ENCODE measurements around the gene MBD3L1. TPM values are rescaled to one million over a fixed set of nuclear protein-coding genes. Genes with fewer than 3 reads are reported as not detected.

The MBD3L1 gene
- total RNA-seq, 1 donor from 2014 or later: not detected

DNA sequence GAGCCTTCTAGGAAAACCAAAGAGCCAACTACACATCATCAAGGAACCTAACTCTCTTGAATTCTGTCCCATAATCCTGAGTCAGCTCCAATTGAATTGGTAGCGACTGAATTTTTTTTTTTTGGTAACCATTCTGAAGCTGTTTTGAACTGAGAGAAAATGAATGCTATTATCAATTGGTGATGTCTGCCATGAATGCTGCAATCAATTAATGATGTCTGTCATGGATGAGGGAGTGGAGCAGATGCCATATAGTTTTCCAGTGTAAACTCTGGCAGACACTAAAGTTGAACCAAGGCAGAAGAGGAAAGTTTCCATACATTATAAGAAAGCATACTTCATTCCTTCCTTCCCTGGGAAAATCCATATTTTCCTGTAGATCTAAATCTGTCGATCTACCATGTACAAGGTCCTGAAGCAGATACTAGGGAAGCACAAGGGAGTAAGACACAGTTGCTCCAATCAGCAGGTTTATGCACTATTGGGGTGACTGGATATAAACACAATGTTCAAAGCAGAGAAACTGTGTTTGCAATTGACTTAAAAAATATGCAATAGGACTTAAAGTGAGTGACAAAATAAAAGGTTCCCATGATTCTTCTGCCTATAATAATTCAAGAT lies 48.8 kb downstream of the MBD3L1 start:
- H3K4me1 Mint-ChIP-seq: no peaks in the 10 kb centered on the region
- peaks cover 4% of the 10 kb centered on the region for H3K27me3 Mint-ChIP-seq (ENCODE audit: low read depth)
- H3K9me3 Mint-ChIP-seq: peaks cover 38% of the 10 kb centered on the region
- DNase-seq (ENCODE audit: low read depth, low spot score): no peak
- peaks cover 14% of the 10 kb centered on the region for H3K36me3 Mint-ChIP-seq (ENCODE audit: low read depth)
- TF ChIP-seq, protein P1, sequence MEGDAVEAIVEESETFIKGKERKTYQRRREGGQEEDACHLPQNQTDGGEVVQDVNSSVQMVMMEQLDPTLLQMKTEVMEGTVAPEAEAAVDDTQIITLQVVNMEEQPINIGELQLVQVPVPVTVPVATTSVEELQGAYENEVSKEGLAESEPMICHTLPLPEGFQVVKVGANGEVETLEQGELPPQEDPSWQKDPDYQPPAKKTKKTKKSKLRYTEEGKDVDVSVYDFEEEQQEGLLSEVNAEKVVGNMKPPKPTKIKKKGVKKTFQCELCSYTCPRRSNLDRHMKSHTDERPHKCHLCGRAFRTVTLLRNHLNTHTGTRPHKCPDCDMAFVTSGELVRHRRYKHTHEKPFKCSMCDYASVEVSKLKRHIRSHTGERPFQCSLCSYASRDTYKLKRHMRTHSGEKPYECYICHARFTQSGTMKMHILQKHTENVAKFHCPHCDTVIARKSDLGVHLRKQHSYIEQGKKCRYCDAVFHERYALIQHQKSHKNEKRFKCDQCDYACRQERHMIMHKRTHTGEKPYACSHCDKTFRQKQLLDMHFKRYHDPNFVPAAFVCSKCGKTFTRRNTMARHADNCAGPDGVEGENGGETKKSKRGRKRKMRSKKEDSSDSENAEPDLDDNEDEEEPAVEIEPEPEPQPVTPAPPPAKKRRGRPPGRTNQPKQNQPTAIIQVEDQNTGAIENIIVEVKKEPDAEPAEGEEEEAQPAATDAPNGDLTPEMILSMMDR (conservative IDR thresholded peaks at IDR 0.05): no peak
- H3K4me3 Mint-ChIP-seq: no peak overlapping the region
- no peak overlapping the region for H3K27ac Mint-ChIP-seq (ENCODE audit: unreplicated experiment)

DNA sequence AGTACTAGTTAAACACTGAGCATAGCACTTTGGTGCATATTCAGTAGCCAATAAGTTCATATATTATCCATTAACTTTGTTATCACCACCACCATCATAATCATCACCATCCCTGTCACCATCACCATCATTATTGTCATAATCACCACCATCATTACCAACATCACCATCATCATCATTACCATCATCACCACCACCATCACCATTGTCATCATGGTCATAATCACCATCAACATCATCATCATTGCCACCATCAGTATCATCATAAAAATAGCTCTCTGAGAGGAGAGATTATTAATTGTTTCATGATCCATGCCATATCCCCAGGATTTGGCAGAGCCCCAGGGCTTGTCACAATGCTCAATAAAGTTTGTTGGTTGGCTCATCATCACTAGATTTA lies 49.3 kb downstream of the MBD3L1 start:
- TF ChIP-seq, protein P1 (conservative IDR thresholded peaks at IDR 0.05): no peak
- Mint-ChIP-seq H3K27me3 (ENCODE audit: low read depth) (peaks cover 4% of the 10 kb centered on the region), H3K27ac (ENCODE audit: unreplicated experiment) (no peak overlapping the region), H3K9me3 (peaks cover 38% of the 10 kb centered on the region), H3K4me3 (no peak overlapping the region), H3K36me3 (ENCODE audit: low read depth) (peaks cover 14% of the 10 kb centered on the region), H3K4me1 (no peaks in the 10 kb centered on the region)
- no peak for DNase-seq (ENCODE audit: low read depth, low spot score)

DNA sequence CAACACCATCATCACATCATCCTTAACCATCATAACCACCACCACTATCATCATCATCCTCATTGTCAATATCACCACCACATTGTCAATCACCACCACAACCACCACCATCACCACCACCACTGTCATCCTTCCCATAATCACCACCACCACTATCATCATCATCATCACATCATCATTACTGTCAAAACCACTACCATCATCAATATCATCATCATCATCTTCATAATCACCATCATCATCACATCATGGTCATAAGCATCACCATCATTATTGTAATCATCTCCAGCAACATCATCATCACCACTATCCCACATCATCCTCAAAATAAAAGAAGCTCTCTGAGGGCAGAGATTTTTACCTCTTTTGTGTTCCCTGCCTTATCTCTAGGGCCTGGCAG lies 52.2 kb downstream of the MBD3L1 start:
- H3K27me3 Mint-ChIP-seq (ENCODE audit: low read depth): no peaks in the 10 kb centered on the region
- H3K9me3 Mint-ChIP-seq: peaks cover 22% of the 10 kb centered on the region
- H3K36me3 Mint-ChIP-seq (ENCODE audit: low read depth): peaks cover 3% of the 10 kb centered on the region
- no peak for DNase-seq (ENCODE audit: low read depth, low spot score)
- TF ChIP-seq, protein P1 (conservative IDR thresholded peaks at IDR 0.05): no peak
- no peak overlapping the region for H3K4me3 Mint-ChIP-seq
- H3K27ac Mint-ChIP-seq (ENCODE audit: unreplicated experiment): no peak overlapping the region
- no peaks in the 10 kb centered on the region for H3K4me1 Mint-ChIP-seq

DNA sequence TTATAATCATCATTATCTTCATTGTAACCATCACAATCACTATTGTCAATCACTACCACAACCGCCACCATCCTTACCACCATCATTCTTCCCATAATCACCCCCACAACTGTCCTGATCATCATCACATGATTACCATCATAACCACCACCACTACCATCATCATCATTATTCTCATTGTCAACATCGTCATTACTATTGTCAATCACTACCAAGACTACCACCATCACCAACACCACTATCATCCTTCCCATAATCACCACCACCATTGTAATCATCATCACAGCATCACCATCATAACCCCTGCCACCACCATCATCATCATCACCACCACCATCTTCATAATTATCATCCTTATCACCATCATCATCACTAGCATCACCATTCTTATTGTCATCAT lies 55.2 kb downstream of the MBD3L1 start:
- H3K4me1 Mint-ChIP-seq: no peaks in the 10 kb centered on the region
- no peak overlapping the region for H3K27ac Mint-ChIP-seq (ENCODE audit: unreplicated experiment)
- H3K4me3 Mint-ChIP-seq: no peak overlapping the region
- H3K27me3 Mint-ChIP-seq (ENCODE audit: low read depth): no peaks in the 10 kb centered on the region
- peaks cover 9% of the 10 kb centered on the region for H3K9me3 Mint-ChIP-seq
- no peaks in the 10 kb centered on the region for H3K36me3 Mint-ChIP-seq (ENCODE audit: low read depth)
- TF ChIP-seq, protein P1 (conservative IDR thresholded peaks at IDR 0.05): no peak
- no peak for DNase-seq (ENCODE audit: low read depth, low spot score)

DNA sequence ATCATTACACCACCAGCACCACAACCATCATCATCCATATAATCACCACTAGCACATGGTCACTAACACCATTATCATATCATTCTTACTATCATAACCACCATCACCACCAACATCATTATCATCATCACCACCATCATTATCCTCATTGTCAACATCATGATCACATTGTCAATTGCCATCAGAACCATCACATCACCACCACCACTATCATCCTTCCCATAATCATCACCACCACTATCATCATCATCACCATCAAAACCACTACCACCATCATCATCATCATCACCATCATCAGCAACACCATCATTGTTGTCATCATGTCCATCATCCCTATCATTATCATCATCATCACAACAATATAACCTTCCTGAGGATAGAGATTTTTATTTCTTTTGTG lies 58.1 kb downstream of the MBD3L1 start:
- Mint-ChIP-seq H3K27me3 (ENCODE audit: low read depth) (no peaks in the 10 kb centered on the region), H3K4me1 (no peaks in the 10 kb centered on the region), H3K9me3 (no peaks in the 10 kb centered on the region)

More for the DNA sequence above, 58.1 kb downstream of the MBD3L1 start:
- DNase-seq (ENCODE audit: low read depth, low spot score): no peak
- TF ChIP-seq, protein P1 (conservative IDR thresholded peaks at IDR 0.05): no peak
- Mint-ChIP-seq H3K27ac (ENCODE audit: unreplicated experiment) (no peak overlapping the region), H3K36me3 (ENCODE audit: low read depth) (no peaks in the 10 kb centered on the region), H3K4me3 (no peak overlapping the region)

Other genes with a start within 250 kb of the MBD3L1 start
- gene ADAMTS10, start 221.7 kb upstream of the MBD3L1 start, total RNA-seq: 30.9 and 31.4 TPM in 2 replicates
- not detected in 2 replicates for gene NFILZ, start 201.7 kb upstream of the MBD3L1 start, total RNA-seq
- not detected in 2 replicates for gene ACTL9, start 133.6 kb upstream of the MBD3L1 start, total RNA-seq
- gene OR2Z1, start 110.7 kb upstream of the MBD3L1 start, total RNA-seq: not detected in 2 replicates
- gene ZNF558, start 73 bp upstream of the MBD3L1 start, total RNA-seq: 40.6 and 41.0 TPM in 2 replicates
- 0.02 TPM in 1 of 2 replicates, not detected in the other for gene MUC16, start 178.0 kb downstream of the MBD3L1 start, total RNA-seq

Data from neural crest cell (in vitro differentiated cells).